Measurements from ENCODE around the gene STEAP1B. TPM values are rescaled to one million over a fixed set of nuclear protein-coding genes. Genes with fewer than 3 reads are reported as not detected.

Gene STEAP1B
- total RNA-seq (2022; extraction: Qiagen RNA extraction) = 0.07 to 0.19 TPM (median 0.12 TPM) in 4 of 5 replicates, not detected in the other

GRCh38 chr7:22499888-22500689 is at the start of gene STEAP1B:
Gene STEAP1B (minus strand): TSS chr7:22500188. CDS start chr7:22494855, 5,333 bp downstream.

Other genes with a start within 250 kb of the STEAP1B start
- gene RAPGEF5, start 143.0 kb downstream of the STEAP1B start, total RNA-seq (2022; extraction: Qiagen RNA extraction) = 0.05 to 0.23 TPM (median 0.09 TPM) in 5 replicates
- 0.59 to 1.3 TPM (median 1.2 TPM) in 5 replicates for gene IL6, start 227.0 kb upstream of the STEAP1B start, total RNA-seq (2022; extraction: Qiagen RNA extraction)